NCI-H345 (cell line): ENCODE data around the gene MAPK4.
"Not testable (repeated sequence)": the region's sequence is repeated elsewhere in the genome, so short reads cannot be mapped to it uniquely, and the experiment has no call there.

Experiments
- DNase-seq: peaks from one replicate; lab custom pipeline; 2025; lab: John Stamatoyannopoulos, UW

MAPK4 gene

GRCh38 chr18:50573679-50574078 lies 13.8 kb downstream of the MAPK4 start:
- peak; percentile 11 for DNase-seq

DNA sequence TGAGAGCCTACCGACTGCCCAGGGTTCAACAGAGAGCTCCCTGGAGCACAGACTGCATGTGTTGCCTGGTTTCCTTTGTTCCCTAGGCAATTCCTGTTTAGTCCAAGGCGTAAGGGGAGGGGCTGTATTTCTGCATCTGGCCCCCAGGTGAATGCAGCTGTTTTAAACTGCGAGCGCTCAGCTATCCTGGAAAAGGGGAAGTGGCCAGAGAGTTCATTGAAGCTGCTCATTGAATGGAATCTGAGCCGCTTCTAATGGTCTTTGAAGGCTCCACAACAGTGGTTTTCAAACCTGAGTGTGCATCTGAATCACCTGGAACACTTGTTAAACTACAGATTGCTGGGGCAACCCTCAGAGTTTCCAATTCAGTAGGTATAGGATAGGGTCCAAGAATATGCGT lies 18.1 kb downstream of the MAPK4 start:
- peak; percentile 23 for DNase-seq

DNA sequence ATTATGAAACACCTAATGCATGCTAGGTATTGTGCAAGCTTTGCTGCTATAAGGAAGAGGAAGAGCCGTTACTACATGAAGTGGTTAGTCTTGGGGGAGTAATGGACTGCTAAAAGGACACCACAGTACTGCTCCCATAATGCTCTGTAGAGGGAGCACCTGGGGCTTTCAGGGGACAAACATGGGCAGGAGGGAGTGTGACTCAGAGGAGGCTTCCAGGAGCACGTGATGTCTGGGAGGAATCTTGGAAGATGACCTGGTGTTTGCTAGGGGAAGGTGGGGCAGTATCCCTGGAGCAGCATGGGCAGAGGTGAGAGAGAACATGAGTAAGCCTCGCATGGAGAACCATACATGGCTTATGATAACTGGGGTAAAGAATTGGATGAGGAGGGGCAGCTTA lies 18.8 kb downstream of the MAPK4 start:
- DNase-seq = no peak

GRCh38 chr18:50579061-50579774 lies 19.3 kb downstream of the MAPK4 start:
- peak; percentile 31 for DNase-seq

- DNase-seq = no peak
Measured at GRCh38 chr18:50581517-50581916, 21.6 kb downstream of the MAPK4 start.

DNA sequence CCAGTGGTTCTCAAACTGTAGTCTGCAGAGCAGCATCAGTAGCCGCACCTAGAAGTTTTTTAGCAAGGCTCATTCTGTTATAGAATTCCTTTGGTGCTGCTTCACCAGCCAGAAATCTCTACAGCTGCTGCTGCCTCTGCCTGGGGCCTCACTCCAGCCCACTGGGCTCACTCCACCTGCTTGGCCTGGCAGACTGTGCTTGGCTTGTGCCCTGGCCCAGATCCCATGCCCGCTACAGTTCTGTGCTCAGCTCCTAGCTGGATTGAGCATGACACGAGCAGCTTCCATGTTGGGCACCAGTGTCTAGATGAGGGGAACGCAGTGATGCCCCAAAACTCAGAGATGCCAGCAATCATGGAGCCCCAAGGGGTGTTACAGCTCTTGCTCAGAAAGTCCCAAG lies 22.6 kb downstream of the MAPK4 start:
- no peak for DNase-seq

DNA sequence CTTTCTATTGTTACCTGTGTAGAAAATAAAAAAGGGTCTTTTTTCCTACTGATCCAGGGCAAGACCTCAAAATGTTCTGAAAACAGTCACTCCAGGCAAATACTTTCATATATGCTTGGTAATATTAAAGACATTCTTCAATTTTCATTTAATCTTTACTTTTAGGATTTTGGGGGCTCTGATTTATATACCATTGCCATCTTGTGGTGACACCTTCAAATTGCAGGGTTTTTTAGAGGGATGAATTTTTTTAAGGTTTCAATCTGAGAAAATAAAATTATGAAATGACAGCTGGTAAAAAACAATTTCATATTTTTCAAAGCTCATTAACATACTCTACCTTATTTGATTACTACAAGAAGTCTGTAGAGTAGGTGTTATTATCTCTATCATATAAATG lies 26.8 kb downstream of the MAPK4 start:
- no peak for DNase-seq

DNA sequence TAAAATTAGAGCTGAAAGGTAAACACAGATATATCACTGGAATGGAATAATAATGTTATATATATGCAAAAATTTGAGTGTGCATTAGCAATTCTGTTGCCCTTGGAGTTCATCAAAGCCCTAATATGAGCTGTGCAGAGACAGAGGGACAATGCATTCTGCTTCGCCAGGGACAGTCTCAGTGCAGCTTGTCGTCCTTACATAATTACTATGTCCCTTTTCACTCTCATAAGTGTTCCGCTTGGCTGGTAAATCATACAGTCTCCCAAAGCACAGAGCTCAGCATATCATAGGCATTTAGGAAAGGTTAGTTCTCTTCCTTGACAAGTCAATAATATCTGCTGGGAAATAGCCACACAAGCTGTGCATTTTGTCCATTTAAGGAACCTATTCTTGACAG lies 30.7 kb downstream of the MAPK4 start:
- peak; percentile 80 for DNase-seq

DNA sequence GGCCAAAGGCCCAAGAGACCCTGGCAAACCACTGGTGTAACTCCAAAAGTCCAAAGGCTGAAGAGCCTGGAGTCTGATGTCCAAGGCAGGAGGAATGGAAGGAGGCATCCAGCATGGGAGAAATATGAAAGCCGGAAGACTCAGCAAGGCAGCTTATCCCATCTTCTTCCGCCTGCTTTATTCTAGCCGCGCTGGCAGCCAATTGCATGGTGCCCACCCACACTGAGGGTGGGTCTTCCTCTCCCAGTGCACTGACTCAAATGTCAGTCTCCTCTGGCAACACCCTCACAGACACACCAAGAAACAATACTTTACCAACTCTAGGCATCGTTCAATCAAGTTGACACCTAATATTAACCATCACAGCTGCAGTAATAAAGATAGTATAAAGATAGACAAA lies 34.1 kb downstream of the MAPK4 start:
- no peak for DNase-seq

- no peak for DNase-seq
Measured at GRCh38 chr18:50594942-50595341, 35.1 kb downstream of the MAPK4 start.

DNA sequence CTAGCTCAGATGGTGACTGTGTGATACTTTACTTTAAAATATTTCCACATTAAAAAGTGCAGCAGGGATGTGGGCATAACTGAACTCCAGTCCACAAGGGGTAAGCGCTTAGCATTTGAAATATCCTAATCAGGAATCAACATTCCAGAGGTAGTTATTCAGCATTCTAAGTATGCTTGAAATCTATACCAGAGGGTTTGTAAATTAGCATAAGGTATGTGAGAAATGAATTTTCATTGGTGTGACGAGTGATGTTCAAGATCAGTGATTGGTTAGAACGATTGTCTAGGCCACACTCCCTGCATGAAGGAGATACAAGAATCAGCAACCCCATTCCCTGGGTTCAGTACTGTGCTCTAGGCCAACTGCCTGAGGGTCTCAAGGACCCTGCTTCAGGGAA lies 42.6 kb downstream of the MAPK4 start:
- no peak for DNase-seq

- no peak for DNase-seq
Measured at GRCh38 chr18:50606609-50607008, 46.7 kb downstream of the MAPK4 start.

DNA sequence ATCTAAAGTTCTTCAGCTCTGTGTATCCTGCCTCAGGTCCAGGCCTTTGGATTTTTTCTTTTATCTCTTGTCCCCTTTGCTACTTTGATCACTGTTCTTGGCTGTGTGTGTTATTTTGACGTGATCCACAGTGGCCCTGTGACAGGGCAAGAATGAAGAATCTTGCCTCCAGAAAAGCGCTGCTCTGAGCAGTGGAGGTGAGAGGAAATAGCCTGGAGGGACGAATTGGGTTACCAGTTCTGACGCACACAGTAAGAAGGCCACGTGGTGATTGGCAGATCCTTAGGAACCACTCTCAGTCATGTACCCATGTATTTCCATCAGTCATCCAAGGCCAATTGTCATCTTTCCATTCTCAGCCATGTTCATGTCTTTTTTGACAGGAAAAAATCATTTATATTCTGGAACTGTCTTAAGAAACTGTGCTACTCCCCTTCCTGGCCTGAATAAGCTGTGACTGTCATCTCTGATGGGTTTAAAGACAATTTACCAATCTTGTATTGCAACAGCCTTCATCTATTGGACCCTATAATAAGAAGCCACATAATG lies 47.6 kb downstream of the MAPK4 start:
- no peak for DNase-seq

- not testable (repeated sequence) for DNase-seq
Measured at GRCh38 chr18:50609171-50609570, 49.3 kb downstream of the MAPK4 start.

- no peak for DNase-seq
Measured at GRCh38 chr18:50610349-50610748, 50.5 kb downstream of the MAPK4 start.

DNA sequence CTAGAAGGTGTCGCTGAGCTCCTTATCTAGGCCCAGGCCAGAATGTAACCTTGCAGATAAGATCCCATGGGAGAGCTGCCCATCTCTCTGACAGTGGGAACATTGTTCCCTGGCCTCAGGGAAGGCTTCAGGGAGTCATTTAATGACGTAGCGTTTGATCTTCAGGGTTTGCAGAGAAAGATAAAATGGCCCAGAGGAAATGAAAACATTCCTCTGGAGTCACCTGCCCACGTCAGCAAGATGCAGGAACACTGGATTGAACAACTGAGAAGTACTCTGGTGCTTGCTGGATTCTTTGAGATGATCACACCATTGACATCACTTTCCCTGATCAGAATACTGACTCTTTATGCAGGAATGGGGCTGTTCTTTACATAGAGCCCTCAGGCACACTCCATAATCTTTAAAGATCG lies 51.6 kb downstream of the MAPK4 start:
- DNase-seq = no peak

- DNase-seq = no peak
Measured at GRCh38 chr18:50614838-50615237, 55.0 kb downstream of the MAPK4 start.

DNA sequence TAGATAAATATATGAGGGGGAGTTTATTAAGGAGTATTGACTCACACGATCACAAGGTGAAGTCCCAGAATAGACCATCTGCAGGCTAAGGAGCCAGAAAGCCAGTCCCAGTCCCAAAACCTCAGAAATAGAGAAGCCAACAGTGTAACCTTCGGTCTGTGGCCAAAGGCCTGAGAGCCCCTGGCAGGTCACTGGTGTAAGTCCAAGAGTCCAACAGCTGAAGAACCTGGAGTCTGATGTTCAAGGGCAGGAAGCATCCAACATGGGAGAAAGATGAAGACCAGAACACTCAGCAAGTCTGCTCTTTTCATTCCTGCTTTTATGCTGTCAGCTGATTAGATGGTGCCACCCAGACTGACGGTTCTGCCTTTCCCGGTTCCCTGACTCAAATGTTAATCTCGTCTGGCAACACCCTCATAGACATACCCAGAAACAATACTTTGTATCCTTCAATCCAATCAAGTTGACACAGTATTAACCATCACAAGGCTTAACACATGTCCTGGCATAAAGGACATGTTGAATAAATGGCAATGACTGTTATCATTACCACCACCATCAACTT lies 56.7 kb downstream of the MAPK4 start:
- DNase-seq = no peak

DNA sequence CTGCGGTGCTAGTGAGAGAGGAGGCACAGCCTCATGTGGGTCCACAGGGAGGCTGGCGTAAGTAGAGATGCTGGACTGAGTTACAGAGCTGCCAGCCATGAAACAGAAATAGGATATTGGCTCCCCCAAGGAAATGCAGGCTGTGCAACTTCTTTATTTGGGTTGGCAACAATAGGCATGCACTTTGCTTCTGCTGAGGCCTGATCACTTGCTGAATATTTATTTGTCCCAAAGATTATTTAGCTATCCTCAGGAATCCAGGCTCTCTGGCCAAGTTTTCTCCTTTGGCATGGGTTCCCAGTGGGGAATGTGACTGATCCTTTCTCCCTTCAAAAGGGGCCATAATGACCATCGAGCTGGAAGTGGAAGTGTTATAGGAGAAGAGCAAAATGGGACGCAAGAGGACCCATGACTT lies 60.0 kb downstream of the MAPK4 start:
- no peak for DNase-seq

DNA sequence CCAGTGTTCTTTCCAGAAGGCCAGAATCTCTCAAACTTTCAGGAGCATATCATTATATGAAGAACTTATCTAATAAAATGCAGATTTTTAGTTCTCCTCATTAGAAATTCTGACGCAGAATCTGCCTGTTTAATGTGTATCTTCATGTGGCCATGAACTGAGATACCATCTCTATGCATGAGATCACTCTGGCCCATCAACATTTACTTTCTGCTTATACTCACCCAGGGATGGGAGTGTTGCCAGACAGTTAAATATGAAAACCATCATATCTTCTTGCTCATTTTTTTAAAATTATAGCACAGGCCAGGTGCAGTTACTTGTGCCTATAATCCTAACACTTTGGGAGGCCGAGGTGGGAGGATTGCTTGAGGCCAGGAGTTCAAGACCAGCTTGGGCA lies 60.4 kb downstream of the MAPK4 start:
- DNase-seq = no peak

DNA sequence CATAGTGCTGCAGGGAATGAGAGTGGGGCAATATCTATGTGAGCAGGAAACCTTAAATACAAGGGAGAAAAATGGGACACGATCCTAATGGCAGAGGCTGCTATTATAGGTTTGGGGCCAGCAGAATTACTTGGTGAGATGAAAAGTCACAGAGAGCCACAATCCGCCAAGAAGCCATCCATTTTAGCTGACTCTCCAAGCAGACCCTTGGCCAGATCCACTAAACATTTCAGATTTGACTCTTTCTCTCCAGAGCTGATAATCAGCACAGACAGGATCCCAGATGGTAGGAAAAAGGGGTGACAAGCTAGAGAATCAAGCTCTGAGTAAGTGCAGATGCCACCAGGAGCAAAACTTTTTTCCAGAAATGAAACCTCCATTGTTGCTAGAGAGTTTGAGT lies 61.5 kb downstream of the MAPK4 start:
- DNase-seq = no peak

DNA sequence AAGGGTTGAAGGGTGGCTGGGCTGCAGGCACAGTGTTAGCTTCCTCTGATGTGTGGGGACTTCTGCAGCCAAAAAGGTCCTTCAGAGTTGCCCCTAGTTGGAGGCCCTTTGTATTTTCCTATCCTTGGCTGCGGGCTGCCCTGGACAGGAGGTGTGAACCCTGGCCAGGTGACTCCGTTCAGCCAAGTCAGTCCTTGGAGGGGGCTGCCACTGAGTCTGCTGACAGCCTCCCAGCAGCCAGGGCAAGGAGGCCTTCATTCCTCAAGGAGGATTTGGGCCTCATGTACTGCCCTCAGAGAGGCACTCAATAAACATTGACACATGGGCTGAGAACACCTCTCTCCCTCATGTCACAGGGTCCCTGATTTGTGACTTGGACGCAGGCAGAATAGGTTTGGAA lies 62.4 kb downstream of the MAPK4 start:
- DNase-seq = no peak

DNA sequence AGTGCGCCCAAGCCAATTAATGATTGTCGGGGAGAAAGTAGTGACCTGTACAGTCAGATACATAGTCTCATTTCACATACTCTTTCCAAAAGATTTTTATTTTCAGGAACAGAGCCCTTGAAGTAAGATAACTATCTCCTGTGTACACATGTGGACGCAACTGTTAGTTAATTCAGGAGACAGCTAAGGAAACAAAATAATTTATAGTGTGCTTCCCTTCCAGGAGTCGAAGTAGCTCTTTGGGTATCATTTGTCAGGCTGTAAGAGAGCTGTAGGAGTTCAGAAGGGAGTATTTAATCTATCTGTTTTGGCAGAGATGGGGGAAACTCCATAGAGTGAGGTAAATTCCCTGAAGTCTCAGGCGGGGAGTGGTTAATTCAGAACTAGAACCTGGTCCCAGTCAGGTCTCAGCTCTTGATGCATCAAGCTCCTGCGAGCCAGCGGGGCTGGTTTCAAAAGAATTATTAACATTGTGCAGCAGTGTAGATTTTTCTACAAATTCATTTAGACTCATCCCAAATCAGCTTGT lies 63.0 kb downstream of the MAPK4 start:
- no peak for DNase-seq
